KMS-11 (cell line): ENCODE data around the gene IFNA5.

Source experiments
- H2AFZ ChIP-seq: fragments of 200-600 bp; sonication (generic); 2 replicates; pipeline ENCODE4 v1.6.1; 2016; ENCODE audit warnings: antibody characterized with exemption, mixed run types, low read depth
- H3K27ac ChIP-seq: fragments of 200-600 bp; sonication (generic); 2 replicates; pipeline ENCODE4 v1.6.1; 2016; ENCODE audit warnings: mild to moderate bottlenecking, mixed run types
- H3K27me3 ChIP-seq: fragments of 200-600 bp; sonication (generic); 2 replicates; pipeline ENCODE4 v1.6.1; 2017; ENCODE audit warnings: mild to moderate bottlenecking, low read depth, mixed run types, moderate library complexity; ENCODE audit not compliant: insufficient read depth
- H3K36me3 ChIP-seq: fragments of 200-600 bp; sonication (generic); 2 replicates; pipeline ENCODE4 v1.6.1; 2017; ENCODE audit warnings: mild to moderate bottlenecking, mixed run types; ENCODE audit not compliant: insufficient read depth
- H3K4me1 ChIP-seq: fragments of 200-600 bp; sonication (generic); 2 replicates; pipeline ENCODE4 v1.6.1; 2016; ENCODE audit warnings: mild to moderate bottlenecking, low read depth, mixed run types; ENCODE audit not compliant: poor library complexity, severe bottlenecking
- H3K4me2 ChIP-seq: fragments of 200-600 bp; sonication (generic); 2 replicates; pipeline ENCODE4 v1.7.0; 2016; ENCODE audit warnings: mild to moderate bottlenecking, mixed run types
- H3K4me3 ChIP-seq: fragments of 200-600 bp; sonication (generic); IDR thresholded peaks from 2 replicates; pipeline ENCODE4 v1.6.1; 2017; ENCODE audit warnings: low read depth, low read length, mixed read lengths; ENCODE audit not compliant: insufficient read depth
- H3K79me2 ChIP-seq: fragments of 200-600 bp; sonication (generic); 2 replicates; pipeline ENCODE4 v1.6.1; 2016; ENCODE audit warnings: low read depth, mixed run types; ENCODE audit not compliant: insufficient read depth
- H3K9ac ChIP-seq: fragments of 200-600 bp; sonication (generic); 2 replicates; pipeline ENCODE4 v1.6.1; 2016; ENCODE audit warnings: mild to moderate bottlenecking, mixed run types
- H4K20me1 ChIP-seq: fragments of 200-600 bp; sonication (generic); 2 replicates; pipeline ENCODE4 v1.6.1; 2016; ENCODE audit warnings: mild to moderate bottlenecking, mixed run types; ENCODE audit not compliant: insufficient read depth
- TF ChIP-seq, protein P1 (sequence below): fragments of 200-600 bp; sonication (generic); conservative IDR thresholded peaks from 2 replicates; pipeline ENCODE4 v1.6.1; 2017; ENCODE audit warnings: low read depth, mild to moderate bottlenecking, antibody characterized with exemption, low read length, moderate library complexity, mixed read lengths

Gene IFNA5

DNA sequence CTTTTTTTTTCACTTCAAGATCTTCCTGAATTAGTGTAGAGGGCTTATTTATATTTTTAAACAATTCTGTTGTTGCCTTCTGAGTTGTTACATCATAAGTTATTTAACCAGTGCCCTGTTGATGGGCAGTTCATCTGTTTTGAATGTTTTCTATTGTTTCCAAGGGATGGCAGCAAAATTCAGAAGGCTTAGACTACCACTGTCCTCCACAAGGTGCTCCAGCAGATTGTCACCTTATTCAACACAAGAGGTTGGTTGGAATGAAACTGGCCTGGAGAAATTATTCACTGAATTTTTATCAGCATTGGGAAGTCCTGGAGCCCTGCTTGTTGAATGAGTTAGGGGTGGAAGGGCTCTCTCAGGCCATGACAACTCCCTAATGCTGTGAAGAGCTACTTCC lies 31.3 kb upstream of the IFNA5 start:
- Histone ChIP-seq H3K4me2 (no peak overlapping the region), H3K4me1 (peaks cover 23% of the 10 kb centered on the region), H3K27ac (no peak overlapping the region), H3K4me3 (no peak overlapping the region), H3K36me3 (no peaks in the 10 kb centered on the region), H3K79me2 (peaks cover 35% of the 10 kb centered on the region), H4K20me1 (no peaks in the 10 kb centered on the region), H3K27me3 (no peaks in the 10 kb centered on the region), H3K9ac (no peak overlapping the region), H2AFZ (no peak overlapping the region)
- TF ChIP-seq, protein P1, sequence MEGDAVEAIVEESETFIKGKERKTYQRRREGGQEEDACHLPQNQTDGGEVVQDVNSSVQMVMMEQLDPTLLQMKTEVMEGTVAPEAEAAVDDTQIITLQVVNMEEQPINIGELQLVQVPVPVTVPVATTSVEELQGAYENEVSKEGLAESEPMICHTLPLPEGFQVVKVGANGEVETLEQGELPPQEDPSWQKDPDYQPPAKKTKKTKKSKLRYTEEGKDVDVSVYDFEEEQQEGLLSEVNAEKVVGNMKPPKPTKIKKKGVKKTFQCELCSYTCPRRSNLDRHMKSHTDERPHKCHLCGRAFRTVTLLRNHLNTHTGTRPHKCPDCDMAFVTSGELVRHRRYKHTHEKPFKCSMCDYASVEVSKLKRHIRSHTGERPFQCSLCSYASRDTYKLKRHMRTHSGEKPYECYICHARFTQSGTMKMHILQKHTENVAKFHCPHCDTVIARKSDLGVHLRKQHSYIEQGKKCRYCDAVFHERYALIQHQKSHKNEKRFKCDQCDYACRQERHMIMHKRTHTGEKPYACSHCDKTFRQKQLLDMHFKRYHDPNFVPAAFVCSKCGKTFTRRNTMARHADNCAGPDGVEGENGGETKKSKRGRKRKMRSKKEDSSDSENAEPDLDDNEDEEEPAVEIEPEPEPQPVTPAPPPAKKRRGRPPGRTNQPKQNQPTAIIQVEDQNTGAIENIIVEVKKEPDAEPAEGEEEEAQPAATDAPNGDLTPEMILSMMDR = no peak

DNA sequence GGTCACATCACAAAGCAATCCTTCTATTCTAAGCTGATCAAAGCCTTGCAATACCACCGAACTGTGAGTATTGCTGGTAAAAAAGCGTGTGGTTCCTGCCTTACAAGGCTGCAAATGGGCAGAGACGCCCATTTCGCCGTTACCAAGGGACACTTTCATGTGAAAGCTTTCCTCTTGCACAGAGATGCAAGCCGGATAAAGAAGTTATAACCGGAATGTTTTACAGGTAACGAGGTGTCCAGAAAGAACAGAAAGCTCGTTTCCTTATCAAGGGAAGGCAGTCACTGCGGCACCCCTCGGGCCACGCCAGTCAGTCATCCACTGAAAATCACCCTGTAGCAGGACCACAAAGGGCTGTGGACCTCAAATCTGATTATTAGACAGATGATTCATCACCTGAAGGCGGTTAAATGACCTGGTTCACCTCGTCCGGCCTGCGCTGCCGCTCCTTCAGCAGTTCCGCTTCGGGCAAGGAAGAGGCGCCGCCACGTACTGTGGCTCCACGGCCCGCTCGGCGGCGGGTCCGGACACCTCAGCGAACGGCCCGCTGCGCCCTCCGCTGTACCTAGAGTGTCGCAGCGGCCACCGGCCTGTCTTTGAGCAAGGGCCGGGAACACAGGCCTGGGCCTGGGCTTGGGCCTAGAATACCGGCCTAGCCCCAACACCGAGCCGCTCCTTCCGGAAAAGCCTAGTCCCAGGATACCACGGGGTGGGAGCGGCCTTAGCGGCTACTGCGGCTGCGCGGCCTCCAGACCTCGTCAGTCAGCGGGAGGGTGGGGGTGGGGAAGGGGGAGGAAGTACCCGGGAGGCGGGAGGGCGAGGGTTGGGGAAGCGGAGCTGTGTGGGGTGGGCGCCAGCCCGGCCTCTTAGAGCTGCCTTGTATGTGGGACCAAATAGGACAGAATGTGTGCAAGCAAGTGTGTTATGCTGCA lies 29.9 kb upstream of the IFNA5 start, which contains the start of gene KLHL9:
Gene KLHL9 (minus strand): TSS at position 704 of the 932 bp plus-strand sequence. CDS start 545 bp downstream, at position 159.
- Histone ChIP-seq H3K4me2 (peak within 1 kb of the TSS; percentile 58), H2AFZ (peak within 1 kb of the TSS; percentile 91), H3K4me3 (no peak within 1 kb of the TSS), H4K20me1 (no peaks in the 10 kb centered on the region; the same call in 1 of the 2 replicates), H3K36me3 (no peaks in the 10 kb centered on the region), H3K4me1 (peaks cover 29% of the 10 kb centered on the region), H3K27ac (peak within 1 kb of the TSS; percentile 80), H3K79me2 (peaks cover 49% of the 10 kb centered on the region), H3K9ac (peak within 1 kb of the TSS; percentile 96), H3K27me3 (no peaks in the 10 kb centered on the region)
- TF ChIP-seq, protein P1 = no peak

DNA sequence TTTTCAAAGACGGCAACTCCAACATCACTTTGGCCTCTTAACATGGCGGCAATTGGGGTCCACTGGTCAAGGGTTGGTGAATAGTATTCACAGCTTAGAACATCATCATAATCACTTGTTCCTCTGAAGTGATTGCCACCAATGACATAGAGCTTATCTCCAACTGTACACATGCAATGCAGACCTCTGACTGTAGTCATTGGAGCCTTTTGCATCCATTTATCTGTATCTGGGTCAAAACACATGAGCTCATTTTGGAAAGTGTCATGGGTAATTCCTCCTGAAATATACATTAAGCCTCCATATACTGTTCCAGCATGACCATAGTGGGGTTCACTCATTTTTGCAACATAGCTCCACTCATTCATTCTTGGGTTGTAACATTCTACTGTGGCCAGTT lies 28.1 kb upstream of the IFNA5 start:
- H3K36me3 ChIP-seq = no peaks in the 10 kb centered on the region
- no peak overlapping the region for H3K27ac ChIP-seq
- no peaks in the 10 kb centered on the region; the same call in 1 of the 2 replicates for H4K20me1 ChIP-seq
- peaks cover 51% of the 10 kb centered on the region for H3K79me2 ChIP-seq
- H3K9ac ChIP-seq = no peak overlapping the region
- H3K4me2 ChIP-seq = peak overlapping the region; percentile 58; the same call in 1 of the 2 replicates
- no peak overlapping the region for H2AFZ ChIP-seq
- TF ChIP-seq, protein P1 = no peak
- H3K27me3 ChIP-seq = no peaks in the 10 kb centered on the region
- H3K4me1 ChIP-seq = peaks cover 29% of the 10 kb centered on the region
- H3K4me3 ChIP-seq = no peak overlapping the region

DNA sequence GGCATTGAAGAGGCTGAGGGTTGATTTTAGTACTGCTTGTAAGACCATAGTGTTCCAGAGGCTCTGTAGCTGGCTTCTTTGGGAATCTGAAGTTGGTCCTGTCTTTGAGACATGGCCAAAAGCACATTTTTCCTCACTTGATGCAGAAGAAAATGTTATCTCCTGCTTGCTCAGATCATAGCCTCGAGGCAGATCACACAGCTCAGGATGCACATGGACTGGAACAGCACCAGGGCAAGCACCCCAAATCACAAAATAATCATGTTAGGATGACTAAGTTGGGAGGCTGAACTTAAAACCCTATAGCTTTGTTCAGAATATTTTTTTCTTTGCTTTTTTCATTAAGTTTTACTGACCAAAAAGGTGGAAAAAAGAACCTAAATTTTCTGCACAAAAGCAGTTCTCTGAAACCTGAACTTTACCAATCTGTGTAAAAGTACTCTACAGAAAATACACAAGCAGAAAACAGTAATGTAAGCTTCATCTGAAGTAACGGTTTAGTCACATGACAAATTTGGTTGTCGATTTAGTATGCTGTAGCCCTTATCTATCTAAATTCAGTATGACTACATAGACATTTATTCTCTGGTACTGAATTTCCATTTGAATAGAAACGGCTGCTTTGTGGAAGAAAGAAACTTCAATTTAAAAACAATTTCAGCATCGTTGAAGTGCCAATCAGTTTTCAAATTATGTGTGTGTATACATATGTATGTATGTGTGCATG lies 26.7 kb upstream of the IFNA5 start:
- H3K27me3 ChIP-seq = no peaks in the 10 kb centered on the region
- peak overlapping the region; percentile 0; the same call in 1 of the 2 replicates for H3K4me2 ChIP-seq
- H3K36me3 ChIP-seq = no peaks in the 10 kb centered on the region
- no peak overlapping the region for H3K4me3 ChIP-seq
- peaks cover 51% of the 10 kb centered on the region for H3K79me2 ChIP-seq
- no peaks in the 10 kb centered on the region; the same call in 1 of the 2 replicates for H4K20me1 ChIP-seq
- no peak overlapping the region for H3K9ac ChIP-seq
- TF ChIP-seq, protein P1 = no peak
- H2AFZ ChIP-seq = no peak overlapping the region
- peaks cover 29% of the 10 kb centered on the region for H3K4me1 ChIP-seq
- no peak overlapping the region for H3K27ac ChIP-seq
